Right atrium auricular region (tissue), 2 donors: ENCODE data around the gene KCNIP4. TPM values are rescaled to one million over a fixed set of nuclear protein-coding genes. Genes with fewer than 3 reads are reported as not detected.

ENCODE experiments used
- DNase-seq: peaks from one replicate; pipeline ENCODE4 v3.0.0-alpha.2; 2019; ENCODE audit warnings: low spot score
- H3K27ac ChIP-seq, 2 donors: fragments of 200-600 bp; sonication (generic); 1 replicate in 1 of 2; 2 replicates in 1 of 2; pipeline ENCODE4 v1.5.1; 2016 to 2019
- H3K27me3 ChIP-seq, 2 donors: fragments of 200-600 bp; sonication (generic); one replicate each; pipeline versions ENCODE4 v1.5.1 to v1.6.0; 2017 to 2019
- H3K36me3 ChIP-seq: fragments of 200-600 bp; sonication (generic); one replicate; pipeline ENCODE4 v1.5.1; 2016
- H3K4me1 ChIP-seq, 2 donors: fragments of 200-600 bp; sonication (generic); one replicate each; pipeline versions ENCODE4 v1.5.1 to v1.6.0; 2017 to 2019
- H3K4me3 ChIP-seq, 2 donors: fragments of 200-600 bp; sonication (generic); 1 replicate in 1 of 2; 2 replicates in 1 of 2; pipeline ENCODE4 v1.5.1; 2017 to 2019; ENCODE audit warnings: mild to moderate bottlenecking in 1 of 2, moderate library complexity in 1 of 2
- H3K9me3 ChIP-seq, 2 donors: fragments of 200-600 bp; sonication (generic); one replicate each; pipeline ENCODE4 v1.5.1; 2019
- total RNA-seq, 2 donors: library from RNA; depleted of rRNA; stranded (reverse); fragments of >200 nt; gene quantifications; one replicate each; pipeline ENCODE4 v1.1.0, GENCODE V29; 2016
- TF ChIP-seq, protein P1 (sequence below), 2 donors: fragments of 200-600 bp; sonication (generic); IDR thresholded peaks; one replicate each; pipeline ENCODE4 v1.5.1; 2019; ENCODE audit warnings: antibody characterized with exemption in 2 of 2

Gene KCNIP4
- total RNA-seq, 2 donors from 2014 or later, result not detected

DNA sequence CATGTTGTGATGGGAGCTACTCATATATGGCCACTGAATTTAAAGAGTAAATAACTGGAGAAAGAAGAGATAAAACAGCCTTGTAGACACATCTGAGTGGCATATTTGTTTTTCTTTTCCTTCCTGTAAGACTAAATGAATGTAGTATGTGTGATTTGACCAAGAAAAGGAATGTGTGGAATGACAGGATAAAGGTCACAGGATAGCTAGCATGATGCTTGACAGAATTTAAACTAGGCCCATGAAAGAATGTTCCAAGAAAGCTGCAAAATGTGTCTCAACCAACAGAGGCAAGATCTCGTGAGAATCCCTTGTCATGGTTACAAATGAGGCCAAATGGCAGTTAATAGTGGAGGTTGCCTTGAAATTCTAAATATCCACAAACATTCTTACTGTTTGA lies 137.0 kb downstream of the KCNIP4 start:
- Histone ChIP-seq H3K27me3 (no peaks in the 10 kb centered on the region), H3K9me3 (no peaks in the 10 kb centered on the region), H3K4me3 (no peak overlapping the region), H3K27ac (no peak overlapping the region), H3K4me1 (no peaks in the 10 kb centered on the region), H3K36me3 (no peaks in the 10 kb centered on the region)
- DNase-seq, result no peak
- TF ChIP-seq, protein P1, sequence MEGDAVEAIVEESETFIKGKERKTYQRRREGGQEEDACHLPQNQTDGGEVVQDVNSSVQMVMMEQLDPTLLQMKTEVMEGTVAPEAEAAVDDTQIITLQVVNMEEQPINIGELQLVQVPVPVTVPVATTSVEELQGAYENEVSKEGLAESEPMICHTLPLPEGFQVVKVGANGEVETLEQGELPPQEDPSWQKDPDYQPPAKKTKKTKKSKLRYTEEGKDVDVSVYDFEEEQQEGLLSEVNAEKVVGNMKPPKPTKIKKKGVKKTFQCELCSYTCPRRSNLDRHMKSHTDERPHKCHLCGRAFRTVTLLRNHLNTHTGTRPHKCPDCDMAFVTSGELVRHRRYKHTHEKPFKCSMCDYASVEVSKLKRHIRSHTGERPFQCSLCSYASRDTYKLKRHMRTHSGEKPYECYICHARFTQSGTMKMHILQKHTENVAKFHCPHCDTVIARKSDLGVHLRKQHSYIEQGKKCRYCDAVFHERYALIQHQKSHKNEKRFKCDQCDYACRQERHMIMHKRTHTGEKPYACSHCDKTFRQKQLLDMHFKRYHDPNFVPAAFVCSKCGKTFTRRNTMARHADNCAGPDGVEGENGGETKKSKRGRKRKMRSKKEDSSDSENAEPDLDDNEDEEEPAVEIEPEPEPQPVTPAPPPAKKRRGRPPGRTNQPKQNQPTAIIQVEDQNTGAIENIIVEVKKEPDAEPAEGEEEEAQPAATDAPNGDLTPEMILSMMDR (IDR thresholded peaks at IDR 0.05), result no peak

DNA sequence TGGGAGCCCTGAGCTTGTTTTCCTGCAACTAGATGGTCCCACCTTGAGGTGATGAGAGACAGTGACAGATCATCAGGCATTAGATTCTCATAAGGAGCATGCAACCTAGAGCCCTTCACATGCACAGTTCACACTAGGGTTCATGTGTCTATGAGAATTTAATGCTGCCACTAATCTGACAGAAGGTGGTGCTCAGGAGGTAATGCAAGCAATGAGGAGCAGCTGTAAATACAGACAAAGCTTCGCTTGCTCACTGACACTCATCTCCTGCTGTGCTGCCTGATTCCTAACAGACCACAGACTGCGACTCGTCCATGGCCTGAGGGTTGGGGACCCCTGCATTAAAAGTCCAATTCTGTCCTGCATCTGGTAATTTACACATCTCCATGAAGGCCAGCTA lies 141.6 kb downstream of the KCNIP4 start:
- Histone ChIP-seq H3K36me3 (no peaks in the 10 kb centered on the region), H3K4me1 (no peaks in the 10 kb centered on the region), H3K27me3 (no peaks in the 10 kb centered on the region), H3K9me3 (no peaks in the 10 kb centered on the region), H3K4me3 (no peak overlapping the region), H3K27ac (no peak overlapping the region)
- no peak for DNase-seq
- TF ChIP-seq, protein P1 (IDR thresholded peaks at IDR 0.05), result no peak

DNA sequence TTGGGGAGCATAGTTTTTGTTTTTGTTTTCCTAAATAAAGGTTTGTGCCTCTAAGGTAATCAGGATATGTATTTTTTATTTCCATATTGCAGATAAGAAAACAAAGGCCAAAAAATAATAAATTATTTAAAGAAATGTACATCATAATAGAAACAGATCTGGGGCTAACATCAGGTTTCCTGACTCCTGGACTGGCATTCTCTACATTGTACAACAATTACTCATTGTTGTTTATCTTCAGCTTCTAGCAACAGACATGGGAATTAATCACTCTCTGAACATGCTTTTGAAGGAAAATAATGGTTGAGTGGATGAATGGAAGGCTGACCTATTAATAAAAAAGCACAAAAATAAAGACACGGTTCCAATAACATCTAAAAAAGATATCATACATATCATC lies 146.2 kb downstream of the KCNIP4 start:
- Histone ChIP-seq H3K4me1 (no peaks in the 10 kb centered on the region), H3K27me3 (no peaks in the 10 kb centered on the region), H3K4me3 (no peak overlapping the region), H3K36me3 (no peaks in the 10 kb centered on the region), H3K27ac (no peak overlapping the region), H3K9me3 (no peaks in the 10 kb centered on the region)
- DNase-seq, result no peak
- TF ChIP-seq, protein P1 (IDR thresholded peaks at IDR 0.05), result no peak

DNA sequence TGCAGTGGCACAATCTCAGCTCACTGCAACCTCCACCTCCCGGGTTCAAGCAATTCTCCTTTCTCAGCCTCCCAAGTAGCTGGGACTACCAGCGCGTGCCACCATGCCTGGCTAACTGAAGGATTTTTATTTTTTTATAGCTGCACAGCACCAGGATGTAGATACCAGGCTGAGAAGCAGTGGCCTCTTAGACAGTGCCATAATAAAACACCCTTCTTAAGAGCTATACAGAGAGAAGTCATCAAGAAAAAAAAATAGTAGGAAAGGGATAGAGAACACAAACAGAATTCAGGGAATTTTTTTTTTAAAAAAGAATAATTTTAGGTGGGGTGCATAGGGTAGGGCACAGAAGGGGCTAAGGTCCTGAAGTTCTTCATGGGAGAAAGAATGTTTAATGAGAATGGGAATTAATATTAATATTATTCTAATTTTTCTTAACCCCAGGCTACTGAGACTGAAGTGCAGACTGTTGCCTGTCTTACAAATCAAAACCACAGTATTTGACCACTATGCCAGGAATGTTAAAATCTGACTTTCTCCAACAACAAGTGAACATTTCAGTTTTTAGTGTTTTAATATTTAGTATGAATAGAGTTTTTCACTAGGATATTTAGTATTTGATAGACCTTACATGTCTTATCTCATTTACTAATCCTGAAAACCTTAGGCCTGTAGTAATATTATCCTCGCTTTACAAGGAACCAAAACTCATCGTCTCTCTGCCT lies 146.7 kb downstream of the KCNIP4 start:
- no peaks in the 10 kb centered on the region for H3K27me3 ChIP-seq
- H3K27ac ChIP-seq, result no peak overlapping the region
- no peaks in the 10 kb centered on the region for H3K9me3 ChIP-seq
- H3K4me3 ChIP-seq, result no peak overlapping the region
- DNase-seq, result no peak
- TF ChIP-seq, protein P1 (IDR thresholded peaks at IDR 0.05), result no peak
- H3K4me1 ChIP-seq, result no peaks in the 10 kb centered on the region
- no peaks in the 10 kb centered on the region for H3K36me3 ChIP-seq

DNA sequence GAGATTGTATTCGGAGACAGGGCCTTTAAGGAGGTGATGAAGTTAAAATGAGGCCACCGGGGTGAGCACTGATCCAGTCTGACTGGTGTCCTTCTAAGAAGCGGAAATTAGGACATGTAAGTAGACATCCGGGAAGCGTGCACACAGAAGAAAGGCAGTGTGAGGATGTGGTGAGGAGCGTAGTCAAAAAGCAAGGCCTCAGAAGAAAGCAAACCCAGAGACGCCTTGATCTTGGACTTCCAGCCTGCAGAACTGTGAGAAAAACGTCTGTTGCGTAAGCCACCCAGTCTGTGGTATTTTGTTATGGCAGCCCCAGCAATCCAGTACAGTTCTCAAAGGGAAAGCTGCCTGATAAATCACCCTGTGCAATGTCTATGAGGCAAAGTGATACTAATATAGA lies 153.5 kb downstream of the KCNIP4 start:
- Histone ChIP-seq H3K4me3 (no peak overlapping the region), H3K27ac (no peak overlapping the region), H3K4me1 (no peaks in the 10 kb centered on the region), H3K27me3 (no peaks in the 10 kb centered on the region), H3K36me3 (no peaks in the 10 kb centered on the region), H3K9me3 (no peaks in the 10 kb centered on the region)
- TF ChIP-seq, protein P1 (IDR thresholded peaks at IDR 0.05), result no peak
- no peak for DNase-seq

DNA sequence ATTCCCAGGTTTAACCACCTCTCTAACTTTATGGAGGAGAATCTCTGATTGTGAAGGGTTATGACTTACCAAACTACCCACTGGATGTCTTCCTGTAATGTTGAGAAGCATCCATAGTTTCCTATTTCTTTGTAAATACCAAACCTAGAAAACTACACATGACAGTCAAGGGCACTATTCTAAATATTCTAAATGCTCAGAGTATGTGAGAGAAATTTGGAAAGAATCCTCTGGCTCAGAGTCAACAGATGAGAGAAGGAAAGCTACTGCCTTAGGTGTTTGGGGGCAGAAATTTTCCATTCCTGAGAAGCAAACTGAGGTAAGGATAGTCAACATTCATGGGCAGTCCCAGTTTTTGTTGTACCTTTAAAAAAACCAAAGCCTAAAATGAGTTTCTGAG lies 155.8 kb downstream of the KCNIP4 start:
- no peaks in the 10 kb centered on the region for H3K4me1 ChIP-seq
- DNase-seq, result no peak

More for the DNA sequence above, 155.8 kb downstream of the KCNIP4 start:
- Histone ChIP-seq H3K4me3 (no peak overlapping the region), H3K27me3 (no peaks in the 10 kb centered on the region), H3K27ac (no peak overlapping the region), H3K9me3 (no peaks in the 10 kb centered on the region), H3K36me3 (no peaks in the 10 kb centered on the region)
- TF ChIP-seq, protein P1 (IDR thresholded peaks at IDR 0.05), result no peak
